ENCODE data around the gene HOOK2.
A peak's percentile ranks its signal among the peaks of the same experiment; 100 is the strongest.

Gene HOOK2

GRCh38 chr19:12797141-12797587 lies 21.8 kb upstream of the HOOK2 start:
- Mint-ChIP-seq H3K4me1 (peaks cover 36% of the 10 kb centered on the region), H3K4me3 (no peak overlapping the region), H3K27me3 (no peaks in the 10 kb centered on the region), H3K36me3 (peaks cover 12% of the 10 kb centered on the region), H3K27ac (no peak overlapping the region), H3K9me3 (no peaks in the 10 kb centered on the region)
- no peak for ATAC-seq

GRCh38 chr19:12796146-12797071 lies 21.1 kb upstream of the HOOK2 start:
- peak overlapping the region; percentile 74 for H3K27ac Mint-ChIP-seq
- no peak for ATAC-seq

GRCh38 chr19:12794971-12795381 lies 19.6 kb upstream of the HOOK2 start:
- Mint-ChIP-seq H3K9me3 (no peaks in the 10 kb centered on the region), H3K4me1 (peaks cover 35% of the 10 kb centered on the region), H3K4me3 (peak overlapping the region; percentile 21), H3K36me3 (peaks cover 12% of the 10 kb centered on the region), H3K27ac (peak overlapping the region; percentile 91), H3K27me3 (no peaks in the 10 kb centered on the region)
- no peak for ATAC-seq

More at GRCh38 chr19:12796146-12797071, 21.1 kb upstream of the HOOK2 start:
- Mint-ChIP-seq H3K4me3 (peak overlapping the region; percentile 75), H3K9me3 (no peaks in the 10 kb centered on the region), H3K27me3 (no peaks in the 10 kb centered on the region), H3K36me3 (peaks cover 12% of the 10 kb centered on the region), H3K4me1 (peaks cover 33% of the 10 kb centered on the region)

- ATAC-seq: no peak
- Mint-ChIP-seq H3K9me3 (no peaks in the 10 kb centered on the region), H3K4me3 (peak overlapping the region; percentile 70), H3K27ac (peak overlapping the region; percentile 91), H3K27me3 (no peaks in the 10 kb centered on the region), H3K36me3 (peaks cover 12% of the 10 kb centered on the region), H3K4me1 (peaks cover 36% of the 10 kb centered on the region)
Observed at GRCh38 chr19:12794196-12794941, 19.0 kb upstream of the HOOK2 start.

GRCh38 chr19:12793290-12794195 lies 18.2 kb upstream of the HOOK2 start:
- Mint-ChIP-seq H3K36me3 (peaks cover 12% of the 10 kb centered on the region), H3K9me3 (no peaks in the 10 kb centered on the region), H3K4me3 (peak overlapping the region; percentile 96), H3K27ac (peak overlapping the region; percentile 91), H3K27me3 (no peaks in the 10 kb centered on the region), H3K4me1 (peaks cover 44% of the 10 kb centered on the region)
- ATAC-seq: peak; percentile 61

DNA sequence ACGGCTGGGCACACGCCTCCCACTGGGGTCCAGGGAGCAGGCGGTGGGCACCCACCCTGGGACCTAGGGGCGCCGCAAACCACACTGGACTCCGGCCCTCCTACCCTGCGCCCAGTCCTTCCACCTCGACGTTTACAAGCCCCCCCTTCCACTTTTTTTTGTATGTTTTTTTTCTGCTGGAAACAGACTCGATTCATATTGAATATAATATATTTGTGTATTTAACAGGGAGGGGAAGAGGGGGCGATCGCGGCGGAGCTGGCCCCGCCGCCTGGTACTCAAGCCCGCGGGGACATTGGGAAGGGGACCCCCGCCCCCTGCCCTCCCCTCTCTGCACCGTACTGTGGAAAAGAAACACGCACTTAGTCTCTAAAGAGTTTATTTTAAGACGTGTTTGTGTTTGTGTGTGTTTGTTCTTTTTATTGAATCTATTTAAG lies 17.5 kb upstream of the HOOK2 start:
- Mint-ChIP-seq H3K36me3 (peaks cover 12% of the 10 kb centered on the region), H3K4me3 (peak overlapping the region; percentile 96), H3K27ac (peak overlapping the region; percentile 91), H3K4me1 (peaks cover 50% of the 10 kb centered on the region), H3K27me3 (no peaks in the 10 kb centered on the region), H3K9me3 (no peaks in the 10 kb centered on the region)
- no peak for ATAC-seq

DNA sequence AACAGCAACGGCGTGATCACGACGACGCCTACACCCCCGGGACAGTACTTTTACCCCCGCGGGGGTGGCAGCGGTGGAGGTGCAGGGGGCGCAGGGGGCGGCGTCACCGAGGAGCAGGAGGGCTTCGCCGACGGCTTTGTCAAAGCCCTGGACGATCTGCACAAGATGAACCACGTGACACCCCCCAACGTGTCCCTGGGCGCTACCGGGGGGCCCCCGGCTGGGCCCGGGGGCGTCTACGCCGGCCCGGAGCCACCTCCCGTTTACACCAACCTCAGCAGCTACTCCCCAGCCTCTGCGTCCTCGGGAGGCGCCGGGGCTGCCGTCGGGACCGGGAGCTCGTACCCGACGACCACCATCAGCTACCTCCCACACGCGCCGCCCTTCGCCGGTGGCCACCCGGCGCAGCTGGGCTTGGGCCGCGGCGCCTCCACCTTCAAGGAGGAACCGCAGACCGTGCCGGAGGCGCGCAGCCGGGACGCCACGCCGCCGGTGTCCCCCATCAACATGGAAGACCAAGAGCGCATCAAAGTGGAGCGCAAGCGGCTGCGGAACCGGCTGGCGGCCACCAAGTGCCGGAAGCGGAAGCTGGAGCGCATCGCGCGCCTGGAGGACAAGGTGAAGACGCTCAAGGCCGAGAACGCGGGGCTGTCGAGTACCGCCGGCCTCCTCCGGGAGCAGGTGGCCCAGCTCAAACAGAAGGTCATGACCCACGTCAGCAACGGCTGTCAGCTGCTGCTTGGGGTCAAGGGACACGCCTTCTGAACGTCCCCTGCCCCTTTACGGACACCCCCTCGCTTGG lies 16.9 kb upstream of the HOOK2 start:
- H3K4me3 Mint-ChIP-seq: peak overlapping the region; percentile 96
- no peaks in the 10 kb centered on the region for H3K9me3 Mint-ChIP-seq
- H3K4me1 Mint-ChIP-seq: peaks cover 50% of the 10 kb centered on the region
- ATAC-seq: no peak
- no peaks in the 10 kb centered on the region for H3K27me3 Mint-ChIP-seq
- H3K27ac Mint-ChIP-seq: peak overlapping the region; percentile 91
- H3K36me3 Mint-ChIP-seq: peaks cover 12% of the 10 kb centered on the region

GRCh38 chr19:12791345-12792050 lies 16.1 kb upstream of the HOOK2 start, which contains the start of gene JUNB:
JUNB (plus strand) TSS chr19:12791486; CDS start chr19:12791772, 286 bp downstream.
- peak; percentile 63 for ATAC-seq
- Mint-ChIP-seq H3K9me3 (no peaks in the 10 kb centered on the region), H3K36me3 (peaks cover 12% of the 10 kb centered on the region), H3K4me3 (peak within 1 kb of the TSS; percentile 96), H3K4me1 (peaks cover 48% of the 10 kb centered on the region), H3K27me3 (no peaks in the 10 kb centered on the region), H3K27ac (peak within 1 kb of the TSS; percentile 91)

GRCh38 chr19:12790628-12791344 lies 15.4 kb upstream of the HOOK2 start:
- ATAC-seq: no peak
- Mint-ChIP-seq H3K9me3 (no peaks in the 10 kb centered on the region), H3K4me3 (peak overlapping the region; percentile 96), H3K4me1 (peaks cover 41% of the 10 kb centered on the region), H3K36me3 (peaks cover 12% of the 10 kb centered on the region), H3K27me3 (no peaks in the 10 kb centered on the region), H3K27ac (peak overlapping the region; percentile 91)

- no peaks in the 10 kb centered on the region for H3K9me3 Mint-ChIP-seq
- peak; percentile 71 for ATAC-seq
- peak overlapping the region; percentile 96 for H3K4me3 Mint-ChIP-seq
- H3K4me1 Mint-ChIP-seq: peaks cover 37% of the 10 kb centered on the region
- no peaks in the 10 kb centered on the region for H3K27me3 Mint-ChIP-seq
- peak overlapping the region; percentile 92 for H3K27ac Mint-ChIP-seq
- peaks cover 12% of the 10 kb centered on the region for H3K36me3 Mint-ChIP-seq
Observed at GRCh38 chr19:12789904-12790619, 14.7 kb upstream of the HOOK2 start.

GRCh38 chr19:12789098-12789903 lies 13.9 kb upstream of the HOOK2 start:
- peak overlapping the region; percentile 92 for H3K27ac Mint-ChIP-seq
- H3K4me3 Mint-ChIP-seq: peak overlapping the region; percentile 96
- no peak for ATAC-seq
- H3K27me3 Mint-ChIP-seq: no peaks in the 10 kb centered on the region
- H3K4me1 Mint-ChIP-seq: peaks cover 31% of the 10 kb centered on the region
- peaks cover 12% of the 10 kb centered on the region for H3K36me3 Mint-ChIP-seq
- H3K9me3 Mint-ChIP-seq: no peaks in the 10 kb centered on the region

DNA sequence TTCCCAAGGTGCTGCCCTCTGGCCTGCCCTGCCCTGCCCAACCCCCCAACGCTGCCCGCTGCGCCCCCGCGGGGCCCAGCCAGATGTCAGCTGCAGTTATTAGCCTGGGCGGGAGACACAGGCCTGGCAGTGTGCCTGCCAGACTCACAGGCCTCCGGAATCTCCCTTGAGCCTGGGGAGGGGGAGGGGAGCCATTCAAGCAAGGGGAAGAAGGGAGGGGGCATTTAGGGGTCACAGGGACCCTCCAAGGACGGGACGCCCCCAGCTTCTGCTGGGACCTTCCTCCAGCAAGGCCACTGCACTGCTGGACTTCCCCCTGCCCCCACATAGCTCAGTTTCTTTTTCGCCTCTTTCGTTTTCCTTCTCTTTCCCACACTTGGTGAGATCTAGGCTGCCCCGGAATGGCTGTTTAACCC lies 13.3 kb upstream of the HOOK2 start:
- peaks cover 25% of the 10 kb centered on the region for H3K4me1 Mint-ChIP-seq
- H3K27ac Mint-ChIP-seq: peak overlapping the region; percentile 92
- peaks cover 12% of the 10 kb centered on the region for H3K36me3 Mint-ChIP-seq

More for the DNA sequence above, 13.3 kb upstream of the HOOK2 start:
- Mint-ChIP-seq H3K4me3 (peak overlapping the region; percentile 90), H3K27me3 (no peaks in the 10 kb centered on the region), H3K9me3 (no peaks in the 10 kb centered on the region)
- peak; percentile 0 for ATAC-seq

All from stimulated activated memory B cell treated with anti-CD40 and anti-IgM and Interleukin-4, amounts not matched to agents 10 μg/mL and 1 μg/mL and 100 μg/mL, for 72 hours (primary cell).